ENCODE results near the gene CCDC6. TPM values are rescaled to one million over a fixed set of nuclear protein-coding genes. Genes with fewer than 3 reads are reported as not detected.

The CCDC6 gene
- total and polyA plus RNA-seq, 2 of the 8 experiments (the other 6 are each of a cell fraction or from before 2014, with no cell fraction given): 42.2 to 74.4 TPM

DNA sequence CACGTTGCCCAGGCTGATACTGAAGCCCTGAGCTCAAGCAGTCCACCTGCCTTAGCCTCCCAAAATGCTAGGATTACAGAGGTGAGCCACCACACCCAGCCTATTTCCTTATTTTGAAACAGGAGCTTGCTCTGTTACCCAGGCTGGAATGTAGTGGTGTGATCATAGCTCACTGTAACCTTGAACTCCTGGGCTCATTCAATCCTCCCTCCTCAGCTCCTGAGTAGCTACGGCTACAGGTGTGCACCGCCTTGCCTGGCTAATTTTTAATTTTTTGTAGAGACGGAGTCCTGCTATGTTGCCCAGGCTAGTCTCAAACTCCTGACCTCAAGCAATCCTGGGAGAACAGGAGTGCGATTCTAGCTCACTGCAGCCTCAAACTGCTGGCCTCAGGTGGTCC, 164.8 kb downstream of the CCDC6 start (continued):
- TF ChIP-seq, protein P1, sequence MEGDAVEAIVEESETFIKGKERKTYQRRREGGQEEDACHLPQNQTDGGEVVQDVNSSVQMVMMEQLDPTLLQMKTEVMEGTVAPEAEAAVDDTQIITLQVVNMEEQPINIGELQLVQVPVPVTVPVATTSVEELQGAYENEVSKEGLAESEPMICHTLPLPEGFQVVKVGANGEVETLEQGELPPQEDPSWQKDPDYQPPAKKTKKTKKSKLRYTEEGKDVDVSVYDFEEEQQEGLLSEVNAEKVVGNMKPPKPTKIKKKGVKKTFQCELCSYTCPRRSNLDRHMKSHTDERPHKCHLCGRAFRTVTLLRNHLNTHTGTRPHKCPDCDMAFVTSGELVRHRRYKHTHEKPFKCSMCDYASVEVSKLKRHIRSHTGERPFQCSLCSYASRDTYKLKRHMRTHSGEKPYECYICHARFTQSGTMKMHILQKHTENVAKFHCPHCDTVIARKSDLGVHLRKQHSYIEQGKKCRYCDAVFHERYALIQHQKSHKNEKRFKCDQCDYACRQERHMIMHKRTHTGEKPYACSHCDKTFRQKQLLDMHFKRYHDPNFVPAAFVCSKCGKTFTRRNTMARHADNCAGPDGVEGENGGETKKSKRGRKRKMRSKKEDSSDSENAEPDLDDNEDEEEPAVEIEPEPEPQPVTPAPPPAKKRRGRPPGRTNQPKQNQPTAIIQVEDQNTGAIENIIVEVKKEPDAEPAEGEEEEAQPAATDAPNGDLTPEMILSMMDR (IDR thresholded peaks at IDR 0.05; ENCODE audit: control extremely low read depth in 1 of 3, insufficient read depth in 1 of 3, low read depth in 1 of 3, low read length in 3 of 3): no peak
- TF ChIP-seq BRCA1 (IDR thresholded peaks at IDR 0.05; ENCODE audit: low read depth, low read length) (no peak), PHF8 (conservative IDR thresholded peaks at IDR 0.05; ENCODE audit: low read depth, low read length) (no peak), TCF12 (IDR thresholded peaks at IDR 0.05; ENCODE audit: low read depth, low read length) (no peak)

Measured in H1 (cell line).